Keratinocyte (primary cell): Measurements from ENCODE around the gene PITPNC1.

Experiments used
- CTCF ChIP-seq, 3 experiments: IDR thresholded peaks in 1 of 3; conservative IDR thresholded peaks in 1 of 3; optimal IDR thresholded peaks in 1 of 3; 2 replicates in 2 of 3; 3 replicates in 1 of 3; pipeline versions ENCODE3 to v1.5.1; 2011; ENCODE audit warnings: low read length in 3 of 3, mild to moderate bottlenecking in 3 of 3, moderate library complexity in 2 of 3, control low read depth in 1 of 3, inconsistent platforms in 1 of 3; ENCODE audit not compliant: insufficient read depth in 2 of 3; ENCODE audit errors: extremely low read depth in 1 of 3
- EZH2 ChIP-seq: IDR thresholded peaks from one replicate; pipeline ENCODE4 v1.6.1; 2012; ENCODE audit warnings: inconsistent platforms, mild to moderate bottlenecking, low read length, moderate library complexity

- TF ChIP-seq EZH2: no peak
- TF ChIP-seq CTCF (optimal IDR thresholded peaks at IDR 0.05 in 1 of 3, IDR thresholded peaks at IDR 0.05 in 1 of 3, conservative IDR thresholded peaks at IDR 0.05 in 1 of 3; ENCODE audit: extremely low read depth in 1 of 3, insufficient read depth in 2 of 3, low read length in 3 of 3): no peak
Measured at GRCh38 chr17:67449845-67450755, 73.0 kb downstream of the PITPNC1 start.
